ENCODE data around the gene XYLB. TPM values are rescaled to one million over a fixed set of nuclear protein-coding genes. Genes with fewer than 3 reads are reported as not detected.

XYLB gene
- total and polyA plus RNA-seq, 9 donors: 1.4 to 7.0 (median 3.8) TPM

DNA sequence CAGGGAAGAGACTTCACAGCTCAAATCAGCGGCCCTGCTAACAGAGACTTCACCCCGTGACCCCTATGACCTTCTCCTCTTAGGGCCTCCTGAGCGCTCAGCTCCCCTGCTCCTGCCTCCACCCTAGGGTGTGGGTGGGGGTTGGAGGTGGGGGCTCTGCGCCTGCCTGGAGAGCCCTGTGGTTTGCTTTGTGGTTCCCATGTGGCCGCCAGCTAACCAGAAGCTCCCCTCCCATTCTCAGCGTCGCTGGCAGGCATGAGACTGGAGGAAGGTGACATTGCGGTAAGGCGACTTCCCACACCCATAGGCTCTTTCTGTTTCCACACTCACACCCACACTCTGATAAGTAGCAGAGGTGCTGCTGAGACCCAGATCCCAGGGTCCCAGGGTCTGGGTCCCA lies 27.6 kb downstream of the XYLB start:
- H3K36me3 ChIP-seq: no peaks in the 10 kb centered on the region
- WGBS, 3 donors: 91 to 95% (median 93%) methylated on average over 9 of the region's 9 CpGs
- TF ChIP-seq EP300 (IDR thresholded peaks at IDR 0.05): no peak
- no peak for TF ChIP-seq POLR2A (IDR thresholded peaks at IDR 0.05)
- TF ChIP-seq, protein P1, sequence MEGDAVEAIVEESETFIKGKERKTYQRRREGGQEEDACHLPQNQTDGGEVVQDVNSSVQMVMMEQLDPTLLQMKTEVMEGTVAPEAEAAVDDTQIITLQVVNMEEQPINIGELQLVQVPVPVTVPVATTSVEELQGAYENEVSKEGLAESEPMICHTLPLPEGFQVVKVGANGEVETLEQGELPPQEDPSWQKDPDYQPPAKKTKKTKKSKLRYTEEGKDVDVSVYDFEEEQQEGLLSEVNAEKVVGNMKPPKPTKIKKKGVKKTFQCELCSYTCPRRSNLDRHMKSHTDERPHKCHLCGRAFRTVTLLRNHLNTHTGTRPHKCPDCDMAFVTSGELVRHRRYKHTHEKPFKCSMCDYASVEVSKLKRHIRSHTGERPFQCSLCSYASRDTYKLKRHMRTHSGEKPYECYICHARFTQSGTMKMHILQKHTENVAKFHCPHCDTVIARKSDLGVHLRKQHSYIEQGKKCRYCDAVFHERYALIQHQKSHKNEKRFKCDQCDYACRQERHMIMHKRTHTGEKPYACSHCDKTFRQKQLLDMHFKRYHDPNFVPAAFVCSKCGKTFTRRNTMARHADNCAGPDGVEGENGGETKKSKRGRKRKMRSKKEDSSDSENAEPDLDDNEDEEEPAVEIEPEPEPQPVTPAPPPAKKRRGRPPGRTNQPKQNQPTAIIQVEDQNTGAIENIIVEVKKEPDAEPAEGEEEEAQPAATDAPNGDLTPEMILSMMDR (IDR thresholded peaks at IDR 0.05): no peak

DNA sequence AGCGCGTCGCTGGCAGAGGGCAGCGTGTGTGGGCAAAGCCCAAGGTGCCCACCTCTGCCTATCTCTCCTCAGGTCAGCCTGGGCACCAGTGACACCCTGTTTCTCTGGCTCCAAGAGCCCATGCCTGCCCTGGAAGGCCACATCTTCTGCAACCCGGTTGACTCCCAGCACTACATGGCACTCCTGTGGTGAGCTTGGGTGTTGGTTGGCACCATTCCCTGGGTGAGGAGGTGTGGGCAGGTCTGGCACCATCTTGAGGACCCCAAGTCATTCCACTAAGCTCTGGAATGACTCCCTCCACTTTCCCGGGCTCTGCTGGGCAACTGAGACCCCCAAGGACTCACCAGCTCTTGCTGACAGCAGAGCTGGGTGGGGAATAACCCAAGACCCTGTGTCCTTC lies 28.5 kb downstream of the XYLB start:
- 92 to 96% (median 92%) methylated on average over 6 of the region's 6 CpGs for WGBS, 3 donors
- no peak for DNase-seq
- Histone ChIP-seq H3K9me3 (no peaks in the 10 kb centered on the region), H3K4me1 (ENCODE audit: insufficient read depth) (no peaks in the 10 kb centered on the region), H3K27ac (no peak overlapping the region), H3K4me3 (no peak overlapping the region), H3K27me3 (no peaks in the 10 kb centered on the region), H3K36me3 (no peaks in the 10 kb centered on the region)
- intact Hi-C loops (cut with DNase I): no loop called here
- TF ChIP-seq EP300 (IDR thresholded peaks at IDR 0.05) (no peak), POLR2A (IDR thresholded peaks at IDR 0.05) (no peak)
- TF ChIP-seq, protein P1 (IDR thresholded peaks at IDR 0.05): no peak

More for the DNA sequence above, 27.6 kb downstream of the XYLB start:
- Histone ChIP-seq H3K4me1 (ENCODE audit: insufficient read depth) (no peaks in the 10 kb centered on the region), H3K27ac (no peak overlapping the region), H3K4me3 (no peak overlapping the region), H3K9me3 (no peaks in the 10 kb centered on the region), H3K27me3 (no peaks in the 10 kb centered on the region)
- no peak for DNase-seq
- intact Hi-C loops (cut with DNase I): no loop called here

DNA sequence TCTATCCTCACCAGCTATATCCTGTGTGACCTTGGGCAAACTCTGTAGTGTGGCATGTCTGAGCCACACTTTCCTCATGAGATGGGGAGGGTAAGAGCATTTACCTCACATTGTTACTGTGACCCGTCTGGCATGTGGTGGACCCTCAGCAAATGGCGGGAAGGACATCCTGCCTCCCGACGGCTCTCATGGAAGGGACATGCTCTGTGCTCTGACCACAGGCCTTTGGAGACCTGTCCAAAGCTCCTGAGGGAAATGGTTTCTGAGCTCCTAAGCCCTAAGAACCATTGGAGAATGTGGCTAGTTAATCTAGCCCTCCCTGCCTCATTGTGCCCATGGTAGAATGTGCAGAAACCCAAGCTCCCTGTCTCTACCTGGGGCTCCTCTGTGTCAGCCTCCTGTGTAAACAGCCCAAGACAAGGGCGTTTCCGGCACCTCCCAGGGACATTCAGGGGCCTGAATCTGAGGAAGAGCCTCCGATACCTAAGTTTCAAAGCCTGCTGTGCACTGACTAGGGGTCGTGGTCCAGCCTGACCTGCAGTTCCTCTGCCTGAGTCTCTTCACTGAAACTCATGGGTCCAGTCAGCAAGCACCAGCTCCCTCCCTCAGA lies 29.0 kb downstream of the XYLB start:
- H3K4me3 ChIP-seq: no peak overlapping the region
- no peaks in the 10 kb centered on the region for H3K36me3 ChIP-seq
- DNase-seq: no peak
- H3K27me3 ChIP-seq: no peaks in the 10 kb centered on the region
- no peaks in the 10 kb centered on the region for H3K9me3 ChIP-seq
- TF ChIP-seq POLR2A (IDR thresholded peaks at IDR 0.05) (no peak), EP300 (IDR thresholded peaks at IDR 0.05) (no peak)
- TF ChIP-seq, protein P1 (IDR thresholded peaks at IDR 0.05): no peak
- intact Hi-C loops (cut with DNase I): no loop called here
- no peaks in the 10 kb centered on the region for H3K4me1 ChIP-seq (ENCODE audit: insufficient read depth)
- 90 to 94% (median 92%) methylated on average over 8 of the region's 8 CpGs for WGBS, 3 donors
- H3K27ac ChIP-seq: no peak overlapping the region

DNA sequence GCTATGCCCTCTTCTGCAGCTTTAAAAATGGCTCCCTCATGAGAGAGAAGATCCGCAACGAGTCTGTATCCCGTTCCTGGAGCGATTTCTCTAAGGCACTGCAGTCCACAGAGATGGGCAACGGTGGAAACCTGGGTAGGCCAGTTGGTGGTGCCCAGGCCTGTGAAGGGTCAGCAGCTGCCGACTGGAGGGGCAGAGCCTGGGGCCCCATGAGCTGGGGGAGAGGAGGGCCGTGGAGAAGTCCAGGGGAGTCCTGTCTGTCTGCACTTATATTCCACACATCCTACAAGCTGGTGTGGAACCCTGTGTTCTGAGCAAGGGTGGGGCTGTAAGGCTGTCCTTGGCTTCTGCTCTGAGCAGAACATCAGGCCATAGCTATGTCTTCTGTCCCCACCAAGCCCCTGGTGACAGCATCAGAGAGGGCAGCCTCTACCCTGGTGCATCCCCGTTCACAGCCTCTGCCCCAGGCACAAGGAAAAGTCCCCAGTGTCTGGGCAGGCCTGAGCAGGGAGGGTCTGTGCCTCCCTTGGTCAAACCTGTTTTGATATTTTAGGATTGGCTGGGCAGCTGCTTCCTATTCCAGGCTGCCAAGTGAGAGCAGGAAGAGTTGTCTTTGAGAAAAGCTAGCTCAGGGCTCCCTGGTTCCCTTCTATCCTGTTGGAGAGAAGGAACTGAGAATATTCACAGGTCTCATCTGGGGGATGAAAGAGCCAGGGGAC lies 29.7 kb downstream of the XYLB start:
- H3K27me3 ChIP-seq: no peaks in the 10 kb centered on the region
- H3K9me3 ChIP-seq: no peaks in the 10 kb centered on the region
- H3K36me3 ChIP-seq: no peaks in the 10 kb centered on the region
- no peak overlapping the region for H3K4me3 ChIP-seq
- WGBS, 3 donors: 89 to 92% (median 90%) methylated on average over 8 of the region's 8 CpGs
- no peak for DNase-seq
- no peak overlapping the region for H3K27ac ChIP-seq
- TF ChIP-seq, protein P1 (IDR thresholded peaks at IDR 0.05): no peak
- TF ChIP-seq POLR2A (IDR thresholded peaks at IDR 0.05): no peak
- no peak for TF ChIP-seq EP300 (IDR thresholded peaks at IDR 0.05)
- H3K4me1 ChIP-seq (ENCODE audit: insufficient read depth): no peaks in the 10 kb centered on the region
- intact Hi-C loops (cut with DNase I): no loop called here

Measured in ovary (tissue), 9 donors.